ENCODE data around the gene TRDN.

The TRDN gene

DNA sequence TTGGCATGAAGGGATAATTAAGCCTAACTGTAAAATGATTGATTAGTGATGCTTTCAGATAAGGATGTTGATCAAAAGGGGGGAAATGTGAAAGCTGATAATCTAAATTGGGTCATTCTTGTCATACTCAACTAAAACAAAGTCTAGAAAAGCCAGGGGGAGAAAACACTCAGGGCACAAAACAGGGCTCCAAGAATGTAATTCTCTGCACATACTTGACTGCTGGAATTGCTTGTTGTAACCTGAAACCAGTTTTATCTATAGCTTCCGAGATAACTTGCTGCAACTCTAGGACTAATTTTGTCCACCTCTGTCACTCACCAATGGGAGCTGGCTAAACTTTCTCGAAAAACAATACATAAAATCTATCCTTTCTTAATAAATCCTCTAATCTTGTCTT is 330.4 kb downstream of the TRDN start:
- no peaks in the 10 kb centered on the region for H3K27me3 ChIP-seq (replicated peaks; ENCODE audit: control insufficient read depth, insufficient read depth, low read length)
- TF ChIP-seq, protein P1, sequence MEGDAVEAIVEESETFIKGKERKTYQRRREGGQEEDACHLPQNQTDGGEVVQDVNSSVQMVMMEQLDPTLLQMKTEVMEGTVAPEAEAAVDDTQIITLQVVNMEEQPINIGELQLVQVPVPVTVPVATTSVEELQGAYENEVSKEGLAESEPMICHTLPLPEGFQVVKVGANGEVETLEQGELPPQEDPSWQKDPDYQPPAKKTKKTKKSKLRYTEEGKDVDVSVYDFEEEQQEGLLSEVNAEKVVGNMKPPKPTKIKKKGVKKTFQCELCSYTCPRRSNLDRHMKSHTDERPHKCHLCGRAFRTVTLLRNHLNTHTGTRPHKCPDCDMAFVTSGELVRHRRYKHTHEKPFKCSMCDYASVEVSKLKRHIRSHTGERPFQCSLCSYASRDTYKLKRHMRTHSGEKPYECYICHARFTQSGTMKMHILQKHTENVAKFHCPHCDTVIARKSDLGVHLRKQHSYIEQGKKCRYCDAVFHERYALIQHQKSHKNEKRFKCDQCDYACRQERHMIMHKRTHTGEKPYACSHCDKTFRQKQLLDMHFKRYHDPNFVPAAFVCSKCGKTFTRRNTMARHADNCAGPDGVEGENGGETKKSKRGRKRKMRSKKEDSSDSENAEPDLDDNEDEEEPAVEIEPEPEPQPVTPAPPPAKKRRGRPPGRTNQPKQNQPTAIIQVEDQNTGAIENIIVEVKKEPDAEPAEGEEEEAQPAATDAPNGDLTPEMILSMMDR (IDR thresholded peaks at IDR 0.05; ENCODE audit: insufficient read depth, low read length, poor library complexity, severe bottlenecking), result no peak
- H3K4me3 ChIP-seq (replicated peaks; ENCODE audit: low read depth, low read length), result no peak overlapping the region
- no peaks in the 10 kb centered on the region for H3K36me3 ChIP-seq (ENCODE audit: control insufficient read depth, insufficient read depth, low read length)
- DNase-seq (ENCODE audit: extremely low read depth, insufficient read length), result no peak

DNA sequence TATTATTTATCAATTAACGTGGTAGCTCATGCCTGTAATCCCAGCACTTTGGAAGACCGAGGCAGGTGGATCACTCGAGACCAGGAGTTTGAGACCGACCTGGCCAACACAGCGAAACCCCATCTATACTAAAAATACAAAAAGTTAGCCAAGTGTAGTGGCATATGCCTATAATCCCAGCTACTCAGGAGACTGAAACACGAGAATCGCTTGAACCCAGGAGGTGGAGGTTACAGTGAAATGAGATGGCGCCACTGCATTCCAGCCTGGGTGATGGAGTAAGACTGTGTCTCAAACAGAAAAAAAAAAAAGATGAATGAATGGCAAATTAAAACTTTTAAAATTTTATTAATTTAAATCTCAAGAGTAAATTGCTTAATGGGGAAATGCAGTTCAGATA is 341.1 kb downstream of the TRDN start:
- Histone ChIP-seq H3K4me3 (replicated peaks; ENCODE audit: low read depth, low read length) (no peak overlapping the region), H3K27me3 (replicated peaks; ENCODE audit: control insufficient read depth, insufficient read depth, low read length) (no peaks in the 10 kb centered on the region), H3K36me3 (ENCODE audit: control insufficient read depth, insufficient read depth, low read length) (no peaks in the 10 kb centered on the region)
- DNase-seq (ENCODE audit: extremely low read depth, insufficient read length), result no peak
- TF ChIP-seq, protein P1 (IDR thresholded peaks at IDR 0.05; ENCODE audit: insufficient read depth, low read length, poor library complexity, severe bottlenecking), result no peak

DNA sequence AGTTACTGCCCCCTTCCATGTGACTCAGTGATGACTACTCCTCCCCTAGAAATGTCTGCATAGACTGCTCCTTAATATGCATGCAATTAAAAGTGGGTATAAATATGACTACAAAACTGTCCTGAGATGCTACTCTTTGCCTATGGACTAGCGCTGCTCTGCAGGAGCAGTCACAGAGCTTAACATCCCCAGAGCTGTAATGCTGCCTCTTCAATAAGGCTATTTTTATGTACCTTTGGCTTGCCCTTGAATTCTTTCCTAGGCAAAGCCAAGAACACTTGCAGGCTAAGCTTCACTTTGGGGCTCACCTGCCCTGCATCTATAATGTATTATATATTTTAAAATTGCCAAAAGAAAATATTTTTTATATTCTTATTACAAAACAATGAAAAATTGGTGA is 341.6 kb downstream of the TRDN start:
- Histone ChIP-seq H3K27me3 (replicated peaks; ENCODE audit: control insufficient read depth, insufficient read depth, low read length) (no peaks in the 10 kb centered on the region), H3K36me3 (ENCODE audit: control insufficient read depth, insufficient read depth, low read length) (no peaks in the 10 kb centered on the region), H3K4me3 (replicated peaks; ENCODE audit: low read depth, low read length) (no peak overlapping the region)
- DNase-seq (ENCODE audit: extremely low read depth, insufficient read length), result no peak
- TF ChIP-seq, protein P1 (IDR thresholded peaks at IDR 0.05; ENCODE audit: insufficient read depth, low read length, poor library complexity, severe bottlenecking), result no peak

DNA sequence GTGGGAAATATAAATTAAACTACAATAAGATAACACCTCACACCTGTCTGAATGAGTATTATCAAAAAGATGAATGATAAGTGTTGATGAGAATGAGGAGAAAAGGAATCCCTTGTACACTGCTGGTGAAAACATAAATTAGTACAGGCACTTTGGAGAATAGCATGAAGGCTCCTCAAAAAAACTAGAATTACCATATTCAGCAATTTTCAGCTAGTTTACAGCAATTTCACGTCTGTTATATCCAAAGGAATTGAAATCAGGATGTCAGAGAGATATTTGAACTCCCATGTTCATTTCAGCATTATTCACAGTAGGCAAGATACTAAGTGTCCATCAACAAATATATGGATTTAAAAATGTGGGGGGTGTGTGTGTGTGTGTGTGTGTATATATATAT is 348.1 kb downstream of the TRDN start:
- no peaks in the 10 kb centered on the region for H3K36me3 ChIP-seq (ENCODE audit: control insufficient read depth, insufficient read depth, low read length)
- TF ChIP-seq, protein P1 (IDR thresholded peaks at IDR 0.05; ENCODE audit: insufficient read depth, low read length, poor library complexity, severe bottlenecking), result no peak
- DNase-seq (ENCODE audit: extremely low read depth, insufficient read length), result no peak
- no peak overlapping the region for H3K4me3 ChIP-seq (replicated peaks; ENCODE audit: low read depth, low read length)
- no peaks in the 10 kb centered on the region for H3K27me3 ChIP-seq (replicated peaks; ENCODE audit: control insufficient read depth, insufficient read depth, low read length)

DNA sequence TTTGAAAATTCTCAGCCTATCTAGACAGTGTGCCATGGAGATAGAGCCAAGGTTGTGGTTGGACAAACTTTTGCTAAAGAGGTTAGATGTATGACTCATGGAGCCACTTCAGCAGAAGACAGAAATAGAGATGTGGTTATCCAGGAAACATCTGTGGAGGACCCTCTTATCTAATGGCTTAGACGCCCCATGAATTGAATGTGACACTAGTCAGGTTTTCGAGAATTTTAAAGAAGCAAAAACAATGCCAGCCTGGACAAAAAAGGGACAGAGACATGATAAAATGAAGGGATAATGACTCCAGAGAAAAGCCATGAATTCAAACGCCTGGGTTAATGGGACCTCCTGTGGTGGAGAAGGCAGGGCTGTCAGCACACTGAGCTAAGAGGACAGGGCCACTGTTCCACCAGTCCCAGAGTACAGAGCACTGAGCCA is 360.2 kb downstream of the TRDN start:
- Histone ChIP-seq H3K4me3 (replicated peaks; ENCODE audit: low read depth, low read length) (no peak overlapping the region), H3K27me3 (replicated peaks; ENCODE audit: control insufficient read depth, insufficient read depth, low read length) (no peaks in the 10 kb centered on the region), H3K36me3 (ENCODE audit: control insufficient read depth, insufficient read depth, low read length) (no peaks in the 10 kb centered on the region)
- TF ChIP-seq, protein P1 (IDR thresholded peaks at IDR 0.05; ENCODE audit: insufficient read depth, low read length, poor library complexity, severe bottlenecking), result no peak
- no peak for DNase-seq (ENCODE audit: extremely low read depth, insufficient read length)

DNA sequence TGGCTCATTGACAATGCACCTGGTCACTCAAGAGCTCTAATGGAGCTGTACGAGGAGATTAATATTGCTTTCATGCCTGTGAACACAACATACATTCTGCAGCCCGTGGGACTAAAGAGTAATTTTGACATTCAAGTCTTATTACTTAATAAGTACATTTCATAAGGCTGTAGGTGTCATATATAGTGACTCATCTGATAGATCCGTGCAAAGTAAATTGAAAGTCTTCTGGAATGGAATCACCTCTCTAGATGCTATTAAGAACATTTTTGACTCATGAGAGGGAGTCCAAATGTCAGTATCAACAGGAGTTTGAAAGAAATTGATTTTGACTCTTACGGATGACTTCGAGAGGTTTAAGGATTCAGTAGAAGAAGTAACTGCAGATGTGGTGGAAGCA is 372.8 kb downstream of the TRDN start:
- Histone ChIP-seq H3K4me3 (replicated peaks; ENCODE audit: low read depth, low read length) (no peak overlapping the region), H3K36me3 (ENCODE audit: control insufficient read depth, insufficient read depth, low read length) (no peaks in the 10 kb centered on the region), H3K27me3 (replicated peaks; ENCODE audit: control insufficient read depth, insufficient read depth, low read length) (no peaks in the 10 kb centered on the region)
- no peak for DNase-seq (ENCODE audit: extremely low read depth, insufficient read length)
- TF ChIP-seq, protein P1 (IDR thresholded peaks at IDR 0.05; ENCODE audit: insufficient read depth, low read length, poor library complexity, severe bottlenecking), result no peak
